ENCODE measurements around the gene DTHD1. TPM values are rescaled to one million over a fixed set of nuclear protein-coding genes. Genes with fewer than 3 reads are reported as not detected.

Gene DTHD1
- total RNA-seq, 1 experiment from 2014 or later: not detected

DNA sequence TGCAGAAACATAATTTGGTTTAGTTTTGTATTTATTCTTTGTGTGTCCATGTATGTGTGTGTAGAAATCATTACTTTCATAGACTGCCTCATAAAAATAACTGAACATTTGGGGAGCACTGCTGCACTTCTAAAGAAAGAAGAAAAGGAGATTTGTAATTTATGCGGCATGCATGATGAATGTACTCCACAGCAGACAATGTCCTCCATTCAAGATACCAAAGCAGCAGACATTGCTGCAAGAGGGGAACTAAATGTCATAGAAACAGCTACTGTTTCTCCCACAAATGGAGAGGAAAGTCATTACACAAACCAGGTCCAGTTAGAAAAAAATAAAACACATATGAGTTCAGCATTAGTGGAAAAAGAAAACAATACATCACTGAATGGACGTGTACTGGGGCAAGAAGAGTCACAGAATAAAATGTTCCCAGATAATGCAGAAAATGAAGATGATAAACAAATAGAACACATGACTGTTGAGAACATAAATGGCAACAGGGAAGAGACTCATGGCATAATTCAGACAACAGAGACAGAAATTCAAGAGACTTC, 2.6 kb downstream of the DTHD1 start:
- Histone ChIP-seq H3K36me3 (ENCODE audit: insufficient read depth, low read length, poor library complexity, severe bottlenecking) (no peaks in the 10 kb centered on the region), H3K9me3 (ENCODE audit: low read depth, low read length, poor library complexity, severe bottlenecking) (no peaks in the 10 kb centered on the region), H3K27me3 (replicated peaks; ENCODE audit: insufficient read depth, low read depth, low read length, poor library complexity) (no peaks in the 10 kb centered on the region), H3K4me1 (ENCODE audit: insufficient read depth, low read length, poor library complexity, severe bottlenecking) (no peaks in the 10 kb centered on the region), H3K4me3 (ENCODE audit: low read depth, low read length, poor library complexity, severe bottlenecking) (no peak overlapping the region), H3K27ac (ENCODE audit: low read depth, low read length, poor library complexity, severe bottlenecking) (no peak overlapping the region)
- intact Hi-C loops (cut with micrococcal nuclease; ENCODE audit: unreplicated experiment): no loop called here
- no TSS peak for BruUV-seq (replicated peaks)
- ChIA-PET POLR2A (ENCODE audit: low non-redundant PET) (no interaction called here), CTCF (no interaction called here)
- TF ChIP-seq EZH2 (IDR thresholded peaks at IDR 0.05; ENCODE audit: borderline replicate concordance, low read depth, low read length, poor library complexity, severe bottlenecking): no peak
- TF ChIP-seq, protein P1, sequence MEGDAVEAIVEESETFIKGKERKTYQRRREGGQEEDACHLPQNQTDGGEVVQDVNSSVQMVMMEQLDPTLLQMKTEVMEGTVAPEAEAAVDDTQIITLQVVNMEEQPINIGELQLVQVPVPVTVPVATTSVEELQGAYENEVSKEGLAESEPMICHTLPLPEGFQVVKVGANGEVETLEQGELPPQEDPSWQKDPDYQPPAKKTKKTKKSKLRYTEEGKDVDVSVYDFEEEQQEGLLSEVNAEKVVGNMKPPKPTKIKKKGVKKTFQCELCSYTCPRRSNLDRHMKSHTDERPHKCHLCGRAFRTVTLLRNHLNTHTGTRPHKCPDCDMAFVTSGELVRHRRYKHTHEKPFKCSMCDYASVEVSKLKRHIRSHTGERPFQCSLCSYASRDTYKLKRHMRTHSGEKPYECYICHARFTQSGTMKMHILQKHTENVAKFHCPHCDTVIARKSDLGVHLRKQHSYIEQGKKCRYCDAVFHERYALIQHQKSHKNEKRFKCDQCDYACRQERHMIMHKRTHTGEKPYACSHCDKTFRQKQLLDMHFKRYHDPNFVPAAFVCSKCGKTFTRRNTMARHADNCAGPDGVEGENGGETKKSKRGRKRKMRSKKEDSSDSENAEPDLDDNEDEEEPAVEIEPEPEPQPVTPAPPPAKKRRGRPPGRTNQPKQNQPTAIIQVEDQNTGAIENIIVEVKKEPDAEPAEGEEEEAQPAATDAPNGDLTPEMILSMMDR (conservative IDR thresholded peaks at IDR 0.05; ENCODE audit: low read depth, low read length): no peak
- no peak for DNase-seq (ENCODE audit: low spot score)

DNA sequence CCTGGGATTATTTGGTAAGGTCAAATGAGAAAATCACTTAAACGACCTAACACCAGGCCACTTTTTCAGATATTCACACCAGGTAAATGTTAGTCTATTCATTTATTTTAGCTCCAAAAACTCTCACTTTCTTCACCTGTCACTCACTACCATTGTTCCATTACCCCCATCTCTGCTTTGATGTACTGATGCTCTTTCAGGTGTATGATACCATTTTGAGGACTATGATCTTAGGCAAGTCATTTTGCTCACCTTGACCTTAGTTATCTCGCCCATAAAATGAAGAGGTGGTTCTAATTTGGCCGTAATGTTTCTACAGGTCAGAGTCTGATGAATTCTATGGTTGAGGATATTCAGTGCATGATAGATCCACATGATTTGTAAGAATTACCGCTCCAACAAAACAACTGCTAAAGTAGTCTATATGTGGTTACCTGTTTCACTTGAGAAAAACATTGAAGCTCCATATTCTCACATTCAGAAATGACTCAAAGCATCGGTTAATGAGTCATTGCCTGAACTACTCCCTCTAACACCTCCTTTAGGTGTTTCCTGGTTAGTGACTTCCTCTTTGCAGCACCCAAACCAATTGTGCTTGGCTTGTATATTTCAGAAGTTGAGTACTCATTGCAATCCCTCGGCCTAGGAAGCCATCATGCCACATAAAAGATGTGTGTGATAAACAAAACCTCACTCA, 4.5 kb downstream of the DTHD1 start:
- H3K4me3 ChIP-seq (ENCODE audit: low read depth, low read length, poor library complexity, severe bottlenecking): no peak overlapping the region
- no peak for DNase-seq (ENCODE audit: low spot score)
- ChIA-PET CTCF (no interaction called here), POLR2A (ENCODE audit: low non-redundant PET) (no interaction called here)
- intact Hi-C loops (cut with micrococcal nuclease; ENCODE audit: unreplicated experiment): no loop called here
- H3K27ac ChIP-seq (ENCODE audit: low read depth, low read length, poor library complexity, severe bottlenecking): no peak overlapping the region
- H3K9me3 ChIP-seq (ENCODE audit: low read depth, low read length, poor library complexity, severe bottlenecking): no peaks in the 10 kb centered on the region
- no peaks in the 10 kb centered on the region for H3K36me3 ChIP-seq (ENCODE audit: insufficient read depth, low read length, poor library complexity, severe bottlenecking)
- TF ChIP-seq, protein P1 (conservative IDR thresholded peaks at IDR 0.05; ENCODE audit: low read depth, low read length): no peak
- no peak for TF ChIP-seq EZH2 (IDR thresholded peaks at IDR 0.05; ENCODE audit: borderline replicate concordance, low read depth, low read length, poor library complexity, severe bottlenecking)
- BruUV-seq (replicated peaks): no TSS peak
- no peaks in the 10 kb centered on the region for H3K4me1 ChIP-seq (ENCODE audit: insufficient read depth, low read length, poor library complexity, severe bottlenecking)
- no peaks in the 10 kb centered on the region for H3K27me3 ChIP-seq (replicated peaks; ENCODE audit: insufficient read depth, low read depth, low read length, poor library complexity)

DNA sequence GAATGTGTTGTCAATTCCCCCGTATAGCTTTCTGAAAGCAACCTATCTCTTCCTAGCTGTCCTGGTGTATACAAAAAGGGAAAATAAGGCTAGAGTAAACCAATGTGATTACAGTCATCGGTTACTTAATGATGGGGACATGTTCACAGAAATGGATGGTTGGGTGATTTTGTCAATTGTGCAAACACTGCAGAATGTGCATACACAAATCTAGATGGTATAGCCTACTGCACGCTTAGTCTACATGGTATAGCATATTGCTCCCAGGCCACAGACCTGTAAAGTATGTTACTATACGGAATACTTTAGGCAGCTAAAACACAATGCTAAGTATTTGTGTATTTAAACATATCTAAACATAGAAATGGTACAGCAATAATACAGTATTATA, 5.1 kb downstream of the DTHD1 start:
- H3K27ac ChIP-seq (ENCODE audit: low read depth, low read length, poor library complexity, severe bottlenecking): no peak overlapping the region
- intact Hi-C loops (cut with micrococcal nuclease; ENCODE audit: unreplicated experiment): no loop called here
- no peak overlapping the region for H3K4me3 ChIP-seq (ENCODE audit: low read depth, low read length, poor library complexity, severe bottlenecking)
- ChIA-PET CTCF (no interaction called here), POLR2A (ENCODE audit: low non-redundant PET) (no interaction called here)
- H3K9me3 ChIP-seq (ENCODE audit: low read depth, low read length, poor library complexity, severe bottlenecking): no peaks in the 10 kb centered on the region
- BruUV-seq (replicated peaks): no TSS peak
- DNase-seq (ENCODE audit: low spot score): no peak
- TF ChIP-seq EZH2 (IDR thresholded peaks at IDR 0.05; ENCODE audit: borderline replicate concordance, low read depth, low read length, poor library complexity, severe bottlenecking): no peak
- TF ChIP-seq, protein P1 (conservative IDR thresholded peaks at IDR 0.05; ENCODE audit: low read depth, low read length): no peak
- H3K36me3 ChIP-seq (ENCODE audit: insufficient read depth, low read length, poor library complexity, severe bottlenecking): no peaks in the 10 kb centered on the region
- H3K4me1 ChIP-seq (ENCODE audit: insufficient read depth, low read length, poor library complexity, severe bottlenecking): no peaks in the 10 kb centered on the region
- H3K27me3 ChIP-seq (replicated peaks; ENCODE audit: insufficient read depth, low read depth, low read length, poor library complexity): no peaks in the 10 kb centered on the region

Data from A673 (cell line).